Transverse colon (tissue), 3 donors: ENCODE data around the gene FLNA.

Experiments used
- CTCF ChIP-seq, 5 experiments: fragments of 200-600 bp in 3 of 5; fragments of 450-650 bp in 2 of 5; sonication (generic) in 3 of 5; IDR thresholded peaks; 1 replicate in 2 of 5; 2 replicates in 3 of 5; pipeline ENCODE4 v1.5.1; 2016 to 2017; ENCODE audit warnings: antibody characterized with exemption in 5 of 5, inconsistent platforms in 3 of 5, mild to moderate bottlenecking in 2 of 5, moderate library complexity in 1 of 5
- POLR2A ChIP-seq: fragments of 450-650 bp; IDR thresholded peaks from one replicate; pipeline ENCODE4 v1.6.1; 2016; ENCODE audit warnings: antibody characterized with exemption, mild to moderate bottlenecking, moderate library complexity

- TF ChIP-seq CTCF (IDR thresholded peaks at IDR 0.05) (no peak), POLR2A (no peak)
Measured at GRCh38 chrX:154307202-154307601, 67.2 kb downstream of the FLNA start.
